ENCODE measurements around the gene HSD3B7.

The HSD3B7 gene

GRCh38 chr16:31036691-31037090 is 51.7 kb downstream of the HSD3B7 start:
- no peak for DNase-seq
- H3K27ac ChIP-seq: no peak overlapping the region
- no peak for TF ChIP-seq CTCF (IDR thresholded peaks at IDR 0.05; ENCODE audit: low read depth, low read length)
- no peak overlapping the region for H3K4me3 ChIP-seq (ENCODE audit: low read depth, low read length)
- no peaks in the 10 kb centered on the region for H3K9me3 ChIP-seq (ENCODE audit: severe bottlenecking)
- H3K36me3 ChIP-seq: no peaks in the 10 kb centered on the region
- no peaks in the 10 kb centered on the region for H3K27me3 ChIP-seq (ENCODE audit: insufficient read depth, low read depth, severe bottlenecking)
